GM20000 (cell line): Measurements from ENCODE around the gene ZC3H4.

Experiments
- DNase-seq: peaks from one replicate; pipeline ENCODE4 v3.0.0; 2012; ENCODE audit warnings: low spot score
- CTCF ChIP-seq: IDR thresholded peaks from 2 replicates; pipeline ENCODE4 v1.5.1; 2012; ENCODE audit warnings: mild to moderate bottlenecking, control low read depth; ENCODE audit errors: extremely low read depth, missing control alignments

The ZC3H4 gene

GRCh38 chr19:47155148-47155547 lies 41.6 kb upstream of the ZC3H4 start:
- no peak for TF ChIP-seq CTCF
- no peak for DNase-seq

GRCh38 chr19:47153266-47153665 lies 39.7 kb upstream of the ZC3H4 start:
- no peak for TF ChIP-seq CTCF
- no peak for DNase-seq

GRCh38 chr19:47152632-47153031 lies 39.1 kb upstream of the ZC3H4 start:
- no peak for DNase-seq
- no peak for TF ChIP-seq CTCF

- DNase-seq, result no peak
- no peak for TF ChIP-seq CTCF
These were observed 38.6 kb upstream of the ZC3H4 start for GRCh38 chr19:47152205-47152604.

- DNase-seq, result no peak
- TF ChIP-seq CTCF, result no peak
These were observed 38.1 kb upstream of the ZC3H4 start for GRCh38 chr19:47151627-47152026.

GRCh38 chr19:47146920-47147319 lies 33.3 kb upstream of the ZC3H4 start:
- DNase-seq, result no peak
- TF ChIP-seq CTCF, result no peak

- no peak for DNase-seq
- TF ChIP-seq CTCF, result no peak
These were observed 32.3 kb upstream of the ZC3H4 start for GRCh38 chr19:47145639-47146486.
